Measurements from ENCODE around the gene BACH2. TPM values are rescaled to one million over a fixed set of nuclear protein-coding genes. Genes with fewer than 3 reads are reported as not detected.
A peak's percentile ranks its signal among the peaks of the same experiment; 100 is the strongest.

BACH2 gene
- total RNA-seq, 1 donor from 2014 or later, result 2.1 TPM

GRCh38 chr6:90177544-90178383 is 118.9 kb downstream of the BACH2 start:
- no peak for FAIRE-seq
- no peak for DNase-seq (ENCODE audit: low read depth)
- Histone ChIP-seq H3K27me3 (ENCODE audit: control insufficient read depth, insufficient read depth, low read length) (no peaks in the 10 kb centered on the region), H3K4me3 (ENCODE audit: low read depth, low read length) (no peak overlapping the region), H3K36me3 (ENCODE audit: control insufficient read depth, insufficient read depth, low read length) (no peaks in the 10 kb centered on the region)
- no peak for TF ChIP-seq CTCF (IDR thresholded peaks at IDR 0.05; ENCODE audit: insufficient read depth, low read length, severe bottlenecking)

- H3K36me3 ChIP-seq (ENCODE audit: control insufficient read depth, insufficient read depth, low read length), result no peaks in the 10 kb centered on the region
- TF ChIP-seq CTCF (IDR thresholded peaks at IDR 0.05; ENCODE audit: insufficient read depth, low read length, severe bottlenecking), result no peak
- no peak overlapping the region for H3K4me3 ChIP-seq (ENCODE audit: low read depth, low read length)
- DNase-seq (ENCODE audit: low read depth), result peak; percentile 90
- FAIRE-seq, result peak; percentile 47
- no peaks in the 10 kb centered on the region for H3K27me3 ChIP-seq (ENCODE audit: control insufficient read depth, insufficient read depth, low read length)
Observed at GRCh38 chr6:90175627-90176538, 120.8 kb downstream of the BACH2 start.

- no peaks in the 10 kb centered on the region for H3K36me3 ChIP-seq (ENCODE audit: control insufficient read depth, insufficient read depth, low read length)
- TF ChIP-seq CTCF (IDR thresholded peaks at IDR 0.05; ENCODE audit: insufficient read depth, low read length, severe bottlenecking), result no peak
- no peaks in the 10 kb centered on the region for H3K27me3 ChIP-seq (ENCODE audit: control insufficient read depth, insufficient read depth, low read length)
- DNase-seq (ENCODE audit: low read depth), result no peak
- H3K4me3 ChIP-seq (ENCODE audit: low read depth, low read length), result no peak overlapping the region
- FAIRE-seq, result no peak
Observed at GRCh38 chr6:90173262-90173925, 123.2 kb downstream of the BACH2 start.

- Histone ChIP-seq H3K4me3 (ENCODE audit: low read depth, low read length) (no peak overlapping the region), H3K36me3 (ENCODE audit: control insufficient read depth, insufficient read depth, low read length) (no peaks in the 10 kb centered on the region), H3K27me3 (ENCODE audit: control insufficient read depth, insufficient read depth, low read length) (no peaks in the 10 kb centered on the region)
- TF ChIP-seq CTCF (IDR thresholded peaks at IDR 0.05; ENCODE audit: insufficient read depth, low read length, severe bottlenecking), result no peak
- DNase-seq (ENCODE audit: low read depth) (no peak), FAIRE-seq (no peak)
Observed at GRCh38 chr6:90170601-90171000, 126.0 kb downstream of the BACH2 start.

DNA sequence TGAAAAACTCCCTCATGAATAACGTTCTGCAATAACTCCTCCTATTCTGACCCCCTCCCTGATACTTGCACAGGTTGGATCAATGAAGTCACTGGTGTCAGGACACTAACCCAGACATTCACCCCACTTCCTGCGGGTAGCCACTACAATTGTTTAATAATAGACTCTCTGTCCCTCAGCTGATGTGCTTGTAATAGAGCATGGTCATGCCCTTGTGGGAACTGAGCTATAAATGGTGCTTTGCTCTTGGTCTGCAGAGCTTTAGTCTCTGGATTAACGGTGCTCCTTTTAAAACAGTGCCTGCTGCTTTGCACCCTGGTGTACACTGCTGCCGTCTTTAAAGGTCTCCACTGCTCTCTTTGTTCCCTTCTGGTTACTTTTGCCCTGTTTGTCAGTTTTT is 127.3 kb downstream of the BACH2 start:
- DNase-seq (ENCODE audit: low read depth), result no peak
- H3K4me3 ChIP-seq (ENCODE audit: low read depth, low read length), result no peak overlapping the region
- FAIRE-seq, result no peak
- H3K27me3 ChIP-seq (ENCODE audit: control insufficient read depth, insufficient read depth, low read length), result no peaks in the 10 kb centered on the region
- no peak for TF ChIP-seq CTCF (IDR thresholded peaks at IDR 0.05; ENCODE audit: insufficient read depth, low read length, severe bottlenecking)
- H3K36me3 ChIP-seq (ENCODE audit: control insufficient read depth, insufficient read depth, low read length), result no peaks in the 10 kb centered on the region

Measured in bronchial epithelial cell (primary cell).